Inflammatory macrophage treated with lipopolysaccharide for 4 hours (primary cell): Measurements from ENCODE around the gene ELOVL3.

Experiments used
- DNase-seq: peaks from one replicate; pipeline ENCODE4 v3.0.0-alpha.2; 2020

The ELOVL3 gene, protein sequence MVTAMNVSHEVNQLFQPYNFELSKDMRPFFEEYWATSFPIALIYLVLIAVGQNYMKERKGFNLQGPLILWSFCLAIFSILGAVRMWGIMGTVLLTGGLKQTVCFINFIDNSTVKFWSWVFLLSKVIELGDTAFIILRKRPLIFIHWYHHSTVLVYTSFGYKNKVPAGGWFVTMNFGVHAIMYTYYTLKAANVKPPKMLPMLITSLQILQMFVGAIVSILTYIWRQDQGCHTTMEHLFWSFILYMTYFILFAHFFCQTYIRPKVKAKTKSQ

DNA sequence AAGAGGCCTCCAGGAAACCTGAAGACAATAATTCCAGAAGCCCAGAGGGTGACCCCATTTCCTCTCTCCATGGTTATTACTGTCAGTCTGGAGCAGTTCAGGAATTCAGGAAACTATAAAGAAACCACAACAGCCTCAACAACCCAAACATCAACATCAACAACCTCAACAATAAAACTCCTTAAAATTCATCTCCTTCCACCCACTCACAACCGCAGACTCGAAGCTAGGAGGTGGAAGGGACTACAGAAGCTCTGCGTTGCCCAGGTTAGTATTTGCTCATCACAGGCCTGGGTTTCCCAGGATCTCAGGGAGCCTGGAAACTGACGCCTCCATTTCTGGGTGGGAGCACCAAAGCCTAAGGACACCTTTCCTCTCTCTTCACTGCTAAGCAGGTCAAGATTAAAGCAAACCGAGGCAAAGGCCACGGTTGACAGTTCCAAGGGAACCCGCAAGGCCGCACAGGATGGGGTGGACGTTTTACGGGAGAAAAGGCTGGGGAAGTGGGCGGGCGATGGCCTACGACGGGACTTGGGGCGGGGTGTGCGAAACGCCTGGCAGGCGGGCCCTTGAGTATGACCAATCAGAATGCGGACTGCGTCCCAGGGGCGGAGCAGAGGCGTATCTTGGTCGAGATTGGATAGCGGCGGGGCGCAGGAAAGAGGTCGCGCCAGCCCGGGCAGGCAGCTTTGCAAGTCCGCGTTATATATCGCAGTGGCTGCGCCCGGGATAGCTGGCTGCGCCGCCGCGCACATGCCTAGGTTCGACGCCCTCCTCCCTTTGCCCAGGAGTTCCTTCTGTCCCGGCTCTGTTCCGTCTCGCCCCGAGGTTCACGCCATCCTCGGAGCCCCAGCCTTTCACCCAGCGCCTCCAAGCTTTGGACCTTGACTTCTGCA, at the start of gene ELOVL3:
Gene ELOVL3, plus strand, starts transcription at position 654 of the 896 bp plus-strand sequence. CDS start 250 bp downstream, outside the sequence.
- DNase-seq: peak; percentile 93

DNA sequence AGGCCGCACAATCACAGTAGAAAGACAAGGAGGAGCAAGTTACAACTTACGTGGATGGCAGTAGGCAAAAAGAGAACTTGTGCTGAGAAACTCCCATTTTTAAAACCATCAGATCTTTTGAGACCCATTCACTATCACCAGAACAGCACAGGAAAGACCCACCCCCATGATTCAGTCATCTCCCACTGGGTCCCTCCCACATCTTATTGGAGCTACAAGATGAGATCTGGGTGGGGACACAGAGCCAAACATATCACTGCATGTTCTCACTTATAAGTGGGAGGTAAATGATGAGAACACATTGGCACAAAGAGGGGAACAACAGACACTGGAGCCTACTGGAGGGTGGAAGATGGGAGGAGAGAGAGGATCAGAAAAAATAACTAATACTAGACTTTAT, 41.5 kb upstream of the ELOVL3 start:
- DNase-seq: no peak

DNA sequence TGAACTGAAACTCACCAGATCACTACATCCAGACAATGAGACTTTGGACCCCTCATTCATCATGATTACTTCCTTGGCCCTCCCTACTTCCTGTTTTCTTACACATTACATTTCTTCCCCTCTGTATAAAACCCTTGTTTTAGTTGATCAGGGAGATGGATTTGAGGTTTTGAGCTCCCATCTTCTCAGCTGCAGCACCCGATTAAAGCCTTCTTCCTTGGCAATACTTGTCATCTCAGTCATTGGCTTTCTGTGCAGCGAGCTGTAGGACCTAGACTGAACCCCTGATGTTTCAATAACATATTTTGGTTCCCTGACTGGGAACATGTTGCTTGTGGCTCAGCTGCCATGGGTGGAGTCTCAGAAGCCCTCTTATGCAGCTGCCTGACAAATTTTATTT, 40.8 kb upstream of the ELOVL3 start:
- DNase-seq: no peak

DNA sequence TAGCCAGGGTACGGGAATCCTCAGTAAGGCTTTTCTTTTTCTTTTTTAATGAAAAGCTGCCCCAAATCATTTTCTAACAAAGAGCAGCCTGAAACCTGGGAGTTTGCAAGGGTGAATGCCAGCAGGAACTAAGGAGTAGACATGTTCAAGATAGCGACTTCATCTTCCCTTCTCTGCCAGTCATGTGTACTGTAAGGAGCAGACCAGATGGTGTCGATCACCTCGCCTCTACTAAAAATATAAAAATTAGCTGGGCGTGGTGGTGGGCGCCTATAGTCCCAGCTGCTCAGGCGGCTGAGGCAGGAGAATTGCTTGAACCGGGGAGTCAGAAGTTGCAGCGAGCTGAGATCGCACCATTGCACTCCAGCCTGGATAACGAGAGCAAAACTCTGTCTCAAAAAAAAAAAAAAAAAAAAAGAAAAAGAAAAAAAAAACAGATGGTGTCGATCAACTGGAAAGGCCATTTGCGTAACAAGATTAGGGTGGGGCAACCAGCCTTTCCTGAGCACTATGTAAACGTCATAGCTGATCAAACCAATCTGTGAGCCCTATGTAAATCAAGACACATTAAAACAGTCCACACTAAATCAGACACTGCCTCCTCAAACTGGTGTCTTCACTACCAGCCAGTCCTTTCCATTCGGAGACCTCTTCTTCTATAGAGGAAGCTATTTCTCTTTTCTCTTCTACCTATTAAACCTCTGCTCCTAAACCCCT, 40.1 kb upstream of the ELOVL3 start:
- peak; percentile 22 for DNase-seq

DNA sequence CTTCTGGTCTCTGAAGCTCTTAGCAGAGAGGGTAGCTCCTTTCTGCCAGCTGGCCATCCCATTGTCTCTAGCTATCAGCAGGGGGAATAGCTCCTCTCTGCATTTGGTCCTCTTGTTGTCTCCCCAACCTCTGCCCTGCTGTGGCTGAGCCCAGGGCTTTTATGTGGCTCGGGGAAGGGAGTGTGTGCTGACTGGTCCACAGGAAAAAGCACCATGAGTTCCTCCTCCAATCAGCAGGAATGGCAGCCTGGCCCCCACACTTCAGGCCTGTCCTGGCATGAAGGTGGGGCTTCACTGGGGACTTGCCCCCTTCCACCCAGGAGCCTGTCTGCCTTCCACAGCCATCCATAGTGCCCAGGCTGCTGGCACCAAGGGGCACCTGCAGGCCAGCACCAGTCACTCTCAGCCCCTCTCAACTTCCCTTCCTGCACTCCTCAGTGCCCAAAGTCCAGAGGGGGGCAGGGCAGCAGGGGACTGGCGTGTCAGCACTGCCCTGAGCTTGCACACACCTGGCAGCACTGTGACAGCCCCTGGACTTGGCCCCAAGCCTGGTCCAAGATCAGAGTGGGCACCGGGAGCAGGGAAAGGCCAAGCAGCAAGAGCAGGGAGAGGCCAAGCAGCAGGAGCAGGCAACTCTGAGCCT, 37.7 kb upstream of the ELOVL3 start:
- no peak for DNase-seq

DNA sequence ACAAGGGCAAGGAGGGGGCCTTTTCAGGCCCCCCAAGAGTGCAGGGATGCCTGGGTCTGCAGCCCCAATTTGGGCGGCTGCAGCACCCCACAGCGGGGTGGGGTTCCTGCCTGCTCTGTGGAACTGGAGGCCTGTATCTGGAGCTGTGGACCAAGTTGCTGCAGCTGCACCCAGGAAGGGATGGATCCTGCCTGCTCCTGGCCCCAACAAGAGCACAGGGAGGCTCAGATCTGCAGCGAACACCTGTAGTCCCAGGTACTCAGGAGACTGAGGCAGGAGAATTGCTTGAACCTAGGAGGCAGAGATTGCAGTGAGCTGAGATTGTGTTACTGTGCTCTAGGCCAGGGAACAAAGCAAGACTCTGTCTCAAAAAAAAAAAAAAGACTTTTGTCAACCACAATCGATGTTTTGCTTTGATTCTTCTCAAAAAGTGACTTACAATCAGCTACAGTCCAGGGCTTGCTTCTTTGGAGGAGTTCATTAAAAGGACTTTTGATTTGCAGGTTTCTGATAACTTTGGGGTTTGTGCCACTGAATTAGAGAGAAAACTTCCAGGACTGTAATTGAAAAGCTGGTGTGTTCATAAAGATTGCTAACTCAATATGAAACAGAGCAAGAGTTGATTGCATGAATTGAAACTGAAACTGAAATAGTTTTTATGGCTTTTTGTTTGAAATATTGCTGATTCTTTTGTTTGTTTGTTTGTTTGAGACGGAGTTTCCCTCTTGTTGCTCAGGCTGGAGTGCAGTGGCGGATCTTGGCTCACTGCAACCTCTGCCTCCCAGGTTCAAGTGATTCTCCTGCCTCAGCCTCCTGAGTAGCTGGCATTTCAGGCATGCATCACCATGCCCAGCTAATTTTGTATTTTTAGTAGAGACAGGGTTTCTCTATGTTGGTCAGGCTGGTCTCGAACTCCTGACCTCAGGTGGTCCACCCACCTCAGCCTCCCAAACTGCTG, 36.9 kb upstream of the ELOVL3 start:
- DNase-seq: peak; percentile 85

DNA sequence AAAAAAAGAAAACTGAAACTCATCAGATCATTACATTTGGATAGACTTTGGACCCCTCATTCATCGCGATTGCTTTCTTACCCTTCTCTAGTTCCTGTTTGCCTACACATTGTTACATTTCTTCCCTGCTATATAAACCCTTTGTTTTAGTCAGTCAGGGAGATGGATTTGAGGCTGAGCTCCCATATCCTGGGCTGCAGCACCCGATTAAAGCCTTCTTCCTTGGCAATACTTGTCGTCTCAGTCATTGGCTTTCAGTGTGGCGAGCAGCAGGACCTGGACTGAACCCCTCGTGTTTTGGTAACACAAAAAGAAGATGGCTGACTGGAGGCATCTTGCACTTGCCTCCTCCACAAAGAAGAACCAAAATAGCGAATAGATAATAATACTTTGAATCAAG, 34.1 kb upstream of the ELOVL3 start:
- DNase-seq: no peak

DNA sequence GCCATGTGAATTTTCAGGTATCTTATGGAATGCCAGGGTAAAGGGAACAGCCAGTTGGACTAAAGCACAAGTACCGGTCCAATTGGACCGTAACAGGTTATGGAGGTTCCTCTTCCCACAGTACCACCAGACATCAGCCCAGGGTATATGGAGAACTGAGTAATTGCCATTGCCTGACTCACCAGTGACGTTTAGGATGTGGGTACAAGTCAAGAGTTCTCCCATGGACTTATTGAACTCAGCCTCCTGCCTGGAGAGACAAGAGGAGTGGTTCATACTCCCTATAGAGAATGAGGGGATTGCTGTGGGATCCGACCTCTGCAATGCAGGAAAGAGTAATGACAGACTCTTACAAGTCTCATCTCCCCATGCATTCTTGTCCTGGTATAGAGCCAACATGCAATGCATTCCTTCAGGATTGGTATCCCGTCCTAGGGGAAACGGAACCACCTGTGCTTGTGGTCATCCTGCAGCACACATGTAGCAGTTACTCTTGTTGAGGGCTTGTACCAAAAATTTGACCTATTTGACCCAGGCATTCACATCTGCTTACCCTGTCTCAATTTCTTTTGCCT, 30.7 kb upstream of the ELOVL3 start:
- peak; percentile 37 for DNase-seq

DNA sequence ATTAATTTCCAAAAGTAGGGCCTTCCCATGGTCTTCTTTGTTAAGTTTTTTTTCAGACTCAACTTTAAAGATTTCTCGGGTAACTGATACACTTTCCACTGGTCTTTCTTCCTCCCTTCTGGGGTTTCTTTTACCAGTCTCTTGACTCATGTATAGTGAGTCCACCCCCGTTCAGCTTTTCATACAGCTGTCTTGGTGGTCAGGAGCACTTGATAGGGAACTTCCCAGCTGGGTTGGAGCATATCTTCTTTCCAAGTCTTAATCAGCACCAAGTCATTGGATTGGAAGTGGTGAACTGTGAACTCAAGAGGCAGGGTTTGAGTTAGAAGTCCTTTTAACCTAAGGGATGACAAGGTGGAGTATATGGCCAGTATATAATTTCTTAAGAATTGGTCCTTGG, 29.2 kb upstream of the ELOVL3 start:
- DNase-seq: peak; percentile 39

DNA sequence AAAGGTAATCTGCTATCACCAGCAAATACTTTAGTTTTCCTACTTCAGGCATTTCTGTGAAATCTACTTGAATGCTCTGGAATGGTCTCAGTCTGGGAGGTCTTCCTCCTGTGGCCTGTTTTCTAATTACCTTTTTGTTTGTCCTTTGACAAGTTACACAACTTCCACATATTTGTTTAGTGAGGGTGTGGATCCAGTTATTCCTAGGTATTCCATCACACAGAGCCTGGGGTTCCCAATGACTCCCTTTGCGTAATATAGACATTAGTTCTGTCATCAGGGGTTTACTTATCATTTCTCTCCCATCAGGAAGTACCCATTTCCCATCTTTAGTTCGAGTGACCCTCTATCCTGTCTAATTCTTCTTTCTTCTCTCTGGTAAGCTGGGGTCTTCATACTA, 28.1 kb upstream of the ELOVL3 start:
- no peak for DNase-seq

DNA sequence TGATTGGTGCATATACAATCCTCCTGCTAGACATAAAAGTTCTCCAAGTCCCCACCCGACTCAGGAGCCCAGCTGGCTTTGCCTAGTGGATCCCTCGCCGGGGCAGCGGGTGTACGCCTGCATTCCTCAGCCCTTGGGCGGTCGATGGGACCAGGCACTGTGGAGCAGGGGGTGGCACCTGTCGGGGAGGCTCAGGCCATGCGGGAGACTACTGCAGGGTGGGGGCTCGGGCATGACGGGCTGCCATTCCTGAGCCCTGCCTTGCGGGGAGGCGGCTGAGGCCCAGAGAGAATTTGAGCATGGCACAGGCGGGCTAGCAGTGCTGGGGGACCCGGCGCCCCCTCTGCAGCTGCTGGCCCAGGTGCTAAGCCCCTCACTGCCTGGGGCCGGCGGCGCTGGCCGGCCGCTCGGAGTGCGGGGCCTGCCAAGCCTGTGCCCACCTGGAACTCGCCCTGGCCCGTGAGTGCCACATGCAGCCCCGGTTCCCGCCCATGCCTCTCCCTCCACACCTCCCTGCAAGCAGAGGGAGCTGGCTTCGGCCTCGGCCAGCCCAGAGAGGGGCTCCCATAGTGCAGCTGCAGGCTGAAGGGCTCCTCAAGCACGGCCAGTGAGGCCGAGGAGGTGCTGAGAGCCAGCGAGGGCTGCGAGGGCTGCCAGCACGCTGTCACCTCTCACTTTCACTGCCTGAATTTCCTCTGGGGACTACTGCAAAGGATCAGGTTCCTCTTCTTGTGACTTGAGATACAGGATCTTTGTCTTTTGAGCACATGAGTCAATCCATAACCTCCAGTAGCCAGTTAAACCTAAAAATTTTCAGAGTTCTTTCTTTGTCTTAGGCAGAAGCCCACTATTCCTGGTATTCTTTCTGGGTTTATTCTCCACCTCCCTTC, 25.1 kb upstream of the ELOVL3 start:
- DNase-seq: peak; percentile 61

DNA sequence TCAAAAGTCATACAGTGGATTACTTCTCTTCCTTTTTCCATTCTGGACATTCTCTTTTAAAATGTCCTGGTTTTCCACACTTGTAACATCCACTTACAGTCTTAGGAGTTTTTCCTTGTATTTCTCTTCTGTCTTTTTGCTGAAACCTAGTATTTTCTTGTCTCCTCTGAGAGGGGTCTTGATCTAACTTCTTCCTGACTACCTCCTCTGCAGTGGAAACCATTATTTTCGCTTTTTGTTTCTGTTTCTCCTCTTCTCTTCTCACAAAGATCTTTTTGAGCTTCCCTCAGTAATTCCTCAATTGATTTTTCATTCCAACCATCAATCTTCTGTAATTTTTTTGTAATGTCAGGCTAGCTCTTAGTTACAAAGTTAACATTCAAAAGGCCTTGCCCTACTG, 23.7 kb upstream of the ELOVL3 start:
- peak; percentile 35 for DNase-seq

DNA sequence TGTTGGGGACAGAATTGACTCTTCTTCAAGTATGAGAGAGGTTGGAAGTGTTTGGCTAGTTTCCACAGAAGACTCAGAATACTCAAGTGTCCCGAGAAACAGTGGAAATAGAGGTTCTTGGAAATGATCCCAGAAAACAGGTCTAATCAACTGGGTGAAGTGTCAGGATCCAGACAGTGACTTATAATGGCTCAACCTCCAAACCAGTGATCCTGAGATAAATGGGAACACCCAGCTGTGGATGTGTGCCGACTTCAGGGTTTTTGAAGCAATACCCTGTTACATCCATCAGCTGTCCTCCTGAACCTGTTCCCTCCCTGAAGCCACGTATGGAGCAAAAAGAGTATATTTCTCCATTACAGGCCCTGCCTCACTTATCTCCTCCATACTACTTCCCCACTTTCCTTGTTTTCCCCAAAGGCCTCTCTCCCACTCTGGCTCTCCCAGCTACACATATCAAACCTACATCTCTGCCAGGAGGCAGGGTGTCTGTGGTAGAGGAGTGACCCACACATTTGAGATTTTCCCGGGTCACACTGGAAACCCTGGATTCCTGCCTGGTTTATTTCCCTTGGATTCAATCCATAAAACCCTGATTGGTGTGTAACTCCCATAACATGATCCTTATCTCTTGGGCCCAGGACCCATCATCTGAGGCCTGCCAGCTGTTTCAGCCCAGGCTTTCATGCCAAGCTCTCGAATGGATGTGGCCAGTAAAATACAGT, 17.6 kb upstream of the ELOVL3 start:
- DNase-seq: no peak

DNA sequence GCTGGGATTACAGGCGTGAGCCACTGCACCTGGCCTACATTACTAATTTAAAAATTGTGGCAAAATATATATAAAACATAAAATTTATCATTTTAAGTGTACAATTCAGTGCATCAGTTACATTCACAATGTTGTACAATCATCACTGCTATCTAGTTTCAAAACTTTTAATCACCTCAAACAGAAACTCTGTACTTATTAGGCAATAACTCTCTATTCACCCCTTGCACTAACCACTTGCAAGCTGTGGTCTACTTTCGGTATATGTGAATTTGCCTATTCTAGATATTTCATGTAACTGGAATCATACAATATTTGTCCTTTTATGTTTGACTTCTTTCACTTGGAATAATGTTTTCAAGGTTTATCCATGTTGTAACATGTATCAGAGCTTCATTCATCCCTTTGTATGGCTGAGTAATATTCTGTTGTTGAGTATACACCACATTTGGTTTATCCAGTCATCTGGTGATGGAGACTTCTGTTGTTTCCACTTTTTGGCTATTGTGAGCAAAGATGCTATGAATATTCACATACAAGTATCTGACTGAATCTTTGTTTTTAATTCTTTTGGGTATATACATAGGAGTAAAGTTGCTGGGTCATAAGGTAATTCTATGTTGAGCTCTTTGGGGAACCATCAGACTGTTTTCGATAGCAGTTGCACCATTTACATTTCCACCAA, 14.3 kb upstream of the ELOVL3 start:
- DNase-seq: no peak

DNA sequence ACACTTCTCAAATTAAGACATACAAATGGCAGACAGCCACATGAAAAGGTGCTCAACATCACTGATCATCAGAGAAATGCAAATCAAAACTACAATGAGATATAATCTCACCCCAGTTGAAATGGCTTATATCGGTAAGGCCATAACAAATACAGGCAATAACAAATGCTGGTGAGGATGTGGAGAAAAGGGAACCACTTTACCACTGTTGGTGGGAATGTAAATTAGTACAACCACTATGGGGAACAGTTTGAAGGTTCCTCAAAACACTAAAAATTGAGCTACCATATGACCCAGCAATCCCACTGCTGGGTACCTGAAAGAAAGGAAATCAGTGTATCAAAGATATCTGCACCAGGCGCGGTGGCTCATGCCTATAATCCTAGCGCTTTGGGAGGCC, 12.5 kb upstream of the ELOVL3 start:
- peak; percentile 33 for DNase-seq

DNA sequence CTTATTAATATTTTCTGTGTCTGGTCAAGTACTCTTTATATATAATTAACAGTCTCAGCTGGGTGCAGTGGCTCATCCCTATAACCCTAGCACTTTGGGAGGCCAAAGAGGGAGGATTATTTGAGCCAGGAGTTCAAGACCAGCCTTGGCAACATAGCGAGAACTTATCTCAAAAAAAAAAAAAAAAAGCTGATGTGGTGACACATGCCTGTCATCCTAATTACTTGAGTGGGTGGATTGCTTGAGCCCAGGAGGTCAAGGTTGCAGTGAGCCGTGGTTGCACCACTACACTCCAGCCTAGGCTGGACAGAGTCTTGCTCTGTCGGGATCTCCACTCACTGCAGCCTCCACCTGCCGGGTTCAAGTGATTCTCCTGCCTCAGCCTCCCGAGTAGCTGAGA, 6.7 kb upstream of the ELOVL3 start:
- DNase-seq: no peak

DNA sequence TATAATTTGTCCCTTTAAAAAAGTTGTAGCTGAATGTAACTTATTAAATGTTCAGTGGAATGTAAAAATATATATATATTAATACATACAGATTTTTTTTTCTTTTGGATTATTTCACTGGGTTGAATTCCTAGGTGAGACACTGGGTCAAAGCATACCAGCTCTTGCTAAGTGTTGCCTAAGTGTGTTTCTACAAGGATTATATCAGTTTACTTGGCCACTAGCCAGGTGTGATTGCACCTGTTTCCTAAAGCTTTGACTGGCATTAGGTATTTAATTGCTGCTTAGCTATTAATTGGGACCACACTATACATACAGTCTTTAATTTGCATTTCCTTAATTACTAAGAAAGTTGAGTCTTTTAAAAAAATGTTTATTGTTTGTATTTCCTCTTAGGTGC, 5.5 kb upstream of the ELOVL3 start:
- no peak for DNase-seq

DNA sequence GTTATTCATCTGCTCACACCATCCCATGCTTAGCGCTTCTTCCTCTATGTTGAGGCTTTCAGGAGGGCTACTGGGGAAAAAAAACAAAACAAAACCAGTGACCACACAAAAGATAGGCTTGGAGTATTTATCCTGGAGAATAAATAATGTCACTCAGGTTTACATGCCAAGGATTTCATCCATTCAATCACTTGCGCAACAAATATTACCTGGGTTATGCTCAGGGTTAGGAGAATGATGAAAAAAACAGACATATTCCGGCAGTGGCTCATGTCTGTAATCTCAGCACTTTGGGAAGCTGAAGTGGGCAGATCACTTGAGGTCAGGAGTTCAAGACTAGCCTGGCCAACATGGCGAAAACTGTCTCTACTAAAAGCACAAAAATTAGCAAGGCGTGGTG, 3.3 kb upstream of the ELOVL3 start:
- no peak for DNase-seq

DNA sequence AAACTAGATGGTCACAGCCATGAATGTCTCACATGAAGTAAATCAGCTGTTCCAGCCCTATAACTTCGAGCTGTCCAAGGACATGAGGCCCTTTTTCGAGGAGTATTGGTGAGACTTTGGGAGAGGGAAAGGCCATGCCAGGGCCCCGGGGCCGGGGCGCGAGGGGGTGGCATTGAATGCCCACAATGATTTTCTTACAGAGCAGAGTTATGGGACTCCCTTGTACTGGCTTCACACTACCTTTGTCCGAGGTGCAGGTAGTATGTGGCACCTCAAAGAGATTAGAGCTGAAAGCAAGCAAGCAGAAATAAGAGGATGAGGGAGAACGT, 407 bp downstream of the ELOVL3 start:
- DNase-seq: no peak
